Stimulated activated CD8-positive, alpha-beta memory T cell treated with anti-CD3 and anti-CD28 coated beads, Interleukin-15, amount 100 ng/mL, for 24 hours (primary cell): ENCODE data around the gene PDE4D.
"Not testable (repeated sequence)": the region's sequence is repeated elsewhere in the genome, so short reads cannot be mapped to it uniquely, and the experiment has no call there.

Experiments used
- DNase-seq: peaks from one replicate; pipeline ENCODE4 v3.0.0-alpha.2; 2020; ENCODE audit warnings: low read depth

PDE4D gene

DNA sequence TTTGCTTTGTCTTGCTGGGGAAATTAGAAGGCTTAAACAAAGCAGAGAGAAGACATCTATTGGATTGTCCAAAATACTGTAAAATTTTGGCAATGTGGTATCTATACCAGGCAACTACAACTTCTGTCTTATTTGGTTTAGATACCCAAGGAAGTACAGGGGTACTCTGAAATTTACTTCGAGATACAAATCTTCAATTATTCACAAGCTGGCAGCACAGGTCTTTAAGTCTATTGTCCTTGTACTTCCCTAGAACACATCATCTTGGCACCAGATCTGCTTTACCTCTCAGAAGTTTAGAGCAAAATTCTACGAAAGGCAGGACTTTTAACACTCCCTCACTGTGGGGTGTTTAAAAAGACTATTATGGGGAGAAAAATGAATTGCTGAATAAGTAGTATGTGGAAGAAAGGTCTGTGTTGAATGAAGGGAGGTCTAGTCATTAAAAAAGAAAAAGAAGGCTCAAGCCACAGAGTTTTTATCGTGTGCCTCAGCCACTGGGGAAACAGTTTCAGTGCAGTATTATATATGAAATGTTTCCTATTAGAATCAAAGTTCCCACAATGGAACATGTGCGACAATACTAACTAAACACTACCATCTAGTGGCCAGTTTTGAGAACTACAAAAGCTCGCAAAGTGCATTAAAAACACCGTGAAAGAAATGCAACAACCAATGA lies 93.7 kb downstream of the PDE4D start:
- DNase-seq = no peak

DNA sequence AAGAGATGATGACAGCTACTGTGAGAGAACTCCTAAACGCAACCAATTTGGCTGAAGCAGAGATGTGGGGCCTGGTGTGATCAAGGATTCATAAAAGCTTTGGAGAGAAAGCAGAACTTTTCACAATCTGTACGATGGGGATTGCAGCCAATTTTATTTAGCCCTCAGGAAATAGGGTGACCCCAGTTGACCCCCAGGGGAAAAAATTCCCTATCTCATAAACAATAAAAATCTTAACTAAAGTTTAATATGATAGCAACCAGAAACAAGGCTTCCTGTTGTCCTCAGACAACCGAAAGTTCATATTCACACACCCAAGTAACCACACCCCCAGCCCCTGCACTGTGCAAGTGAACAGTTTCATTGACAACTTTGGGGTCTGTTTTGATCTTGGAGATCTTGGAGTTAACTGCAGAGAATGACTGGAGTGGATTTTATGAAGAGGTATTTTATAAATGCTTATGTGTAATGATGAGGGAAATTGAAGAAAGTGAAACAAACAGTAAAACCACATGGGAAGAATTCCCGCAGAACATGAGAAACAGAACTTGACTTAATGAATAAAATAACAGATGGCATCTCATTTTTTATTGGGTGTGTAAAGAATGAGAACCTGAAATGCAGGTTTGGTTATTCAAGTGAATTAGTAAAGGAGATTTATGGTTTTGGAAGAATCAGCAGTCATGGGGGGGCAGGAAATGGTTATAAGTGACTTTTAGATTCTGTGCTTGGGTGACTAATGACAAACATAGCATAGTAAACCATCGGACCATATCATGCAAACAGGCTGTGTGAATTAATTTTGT lies 94.5 kb downstream of the PDE4D start:
- DNase-seq = no peak

DNA sequence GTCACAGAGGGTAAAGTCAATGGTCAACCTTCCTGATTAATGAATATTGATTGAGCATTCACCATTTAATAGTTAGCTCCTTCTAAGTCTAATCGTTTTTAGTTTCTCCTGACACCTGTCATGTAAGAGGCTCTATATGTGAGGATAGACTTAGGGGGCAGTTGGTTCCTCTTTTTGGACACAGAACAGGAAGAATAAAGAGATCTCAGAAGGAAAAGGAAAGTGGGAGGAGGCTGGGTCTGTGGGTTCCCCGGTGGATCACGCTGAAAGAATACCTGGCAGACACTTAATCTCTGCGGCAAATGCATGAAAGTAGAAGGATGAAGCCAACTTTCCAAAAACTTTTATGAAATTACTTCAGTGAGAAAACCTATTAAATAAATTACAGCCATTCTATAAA lies 98.4 kb downstream of the PDE4D start:
- no peak for DNase-seq

DNA sequence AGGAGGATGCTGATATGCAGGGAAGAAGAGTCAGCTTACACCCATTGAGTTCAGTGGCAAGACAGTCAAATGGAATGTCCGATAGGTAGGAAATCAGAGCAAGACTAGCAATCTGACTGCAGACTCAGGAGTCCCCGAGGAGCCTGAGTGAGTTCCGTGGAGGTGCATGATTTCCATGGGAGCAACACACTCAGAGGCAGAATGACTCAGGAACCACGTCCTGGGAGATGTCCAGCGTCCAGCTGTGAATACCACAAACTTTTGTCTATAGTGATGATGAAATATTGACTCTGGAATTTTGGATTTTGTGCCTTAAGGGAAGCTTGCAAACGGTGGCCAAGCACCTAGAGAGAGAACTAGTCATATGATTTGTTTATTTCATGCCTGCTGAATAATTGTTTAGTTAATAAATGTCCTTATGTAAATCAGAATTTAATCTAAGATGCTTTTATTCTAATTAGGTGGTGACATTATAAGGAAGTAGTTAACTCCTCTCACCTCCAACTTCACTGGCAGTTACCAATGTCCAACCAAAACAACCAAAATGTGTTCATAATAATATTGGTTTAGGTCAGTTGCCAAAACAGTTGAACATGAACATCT lies 100.4 kb downstream of the PDE4D start:
- DNase-seq = no peak

DNA sequence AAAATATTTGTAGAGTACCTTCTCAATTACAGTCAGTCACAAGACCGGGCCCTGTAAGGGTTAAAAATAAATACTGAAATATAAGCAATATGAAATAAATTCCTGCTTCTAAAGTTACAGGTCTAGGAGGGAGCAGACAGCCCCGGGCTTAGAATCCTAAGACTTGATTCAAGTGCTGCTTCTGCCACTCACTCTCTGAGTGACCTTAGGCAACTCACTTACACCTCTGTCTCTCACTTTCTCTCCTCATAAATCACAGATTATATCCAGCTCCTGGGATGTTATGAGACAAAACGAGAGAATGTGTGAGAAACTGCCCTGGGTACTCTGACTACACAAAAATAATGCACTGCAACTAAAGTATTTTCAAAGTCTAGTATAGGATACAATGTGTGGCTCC lies 101.9 kb downstream of the PDE4D start:
- no peak for DNase-seq

DNA sequence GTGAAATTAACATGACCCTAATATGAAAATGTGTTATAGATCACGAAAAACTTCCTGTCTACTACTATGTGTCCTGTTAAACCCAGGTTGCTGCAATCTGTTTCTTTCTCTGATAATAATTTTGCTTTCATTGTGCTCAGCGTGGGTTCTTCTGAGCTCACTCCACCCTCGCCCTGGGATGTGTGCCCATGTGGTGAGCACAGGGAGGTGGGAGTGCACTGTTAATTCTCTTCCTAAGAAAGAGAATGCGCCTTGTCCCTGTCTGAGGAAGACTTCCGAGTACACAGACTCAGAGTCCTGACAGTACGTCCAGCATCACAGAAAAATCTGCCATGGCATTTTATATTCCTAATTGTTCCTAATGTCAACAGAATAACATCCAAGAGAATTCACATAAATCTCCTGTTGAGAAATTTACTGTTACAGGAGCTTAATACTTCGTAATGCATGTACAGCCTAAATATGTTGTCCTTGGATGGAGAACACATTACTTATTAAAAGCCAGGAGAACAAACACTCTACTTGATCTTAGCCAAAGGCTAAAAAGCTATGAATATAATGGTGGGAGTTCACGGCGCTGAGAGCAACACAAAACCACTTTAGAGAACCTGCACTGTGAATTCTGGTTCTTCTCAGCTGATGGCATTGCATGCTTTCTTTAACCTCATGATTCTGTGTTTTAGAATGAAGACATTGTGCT lies 102.6 kb downstream of the PDE4D start:
- no peak for DNase-seq

DNA sequence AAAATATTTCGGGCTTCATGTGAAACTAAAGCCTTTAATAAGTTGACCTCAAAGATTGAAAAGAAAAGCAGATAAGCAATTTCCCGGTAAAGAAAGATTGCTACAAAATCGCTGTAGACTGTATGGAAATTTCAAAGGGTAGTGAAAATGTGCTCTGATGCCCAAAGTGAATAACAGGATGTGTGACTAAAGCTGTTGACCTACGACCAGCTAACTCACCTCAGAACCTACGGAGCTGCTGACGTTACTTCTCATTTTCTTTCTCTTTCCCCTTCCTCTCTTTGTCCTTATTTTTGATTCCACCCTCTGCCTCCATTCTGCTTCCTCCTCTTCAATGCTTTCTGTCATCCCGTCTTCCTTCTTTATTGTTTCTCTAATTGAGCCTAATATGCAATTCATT lies 103.2 kb downstream of the PDE4D start:
- no peak for DNase-seq

DNA sequence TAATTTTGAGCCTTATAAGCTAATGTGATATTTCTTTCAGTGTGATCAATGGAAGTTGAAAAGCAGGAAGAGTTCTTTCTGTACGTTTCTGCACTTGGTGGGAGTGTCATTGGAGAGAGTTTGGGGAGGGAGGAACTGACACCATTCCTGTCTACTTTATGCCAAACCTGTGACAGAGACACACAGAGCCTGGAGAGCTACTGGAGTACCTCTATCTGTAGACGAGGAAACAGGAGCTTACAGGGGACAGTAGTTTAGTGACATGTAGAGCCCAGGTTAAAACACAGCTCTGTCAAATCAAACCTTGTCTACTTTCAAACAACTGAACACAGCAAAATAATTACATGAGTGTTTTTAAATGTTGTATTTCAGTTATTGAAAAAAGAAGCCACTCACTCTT lies 103.6 kb downstream of the PDE4D start:
- no peak for DNase-seq

DNA sequence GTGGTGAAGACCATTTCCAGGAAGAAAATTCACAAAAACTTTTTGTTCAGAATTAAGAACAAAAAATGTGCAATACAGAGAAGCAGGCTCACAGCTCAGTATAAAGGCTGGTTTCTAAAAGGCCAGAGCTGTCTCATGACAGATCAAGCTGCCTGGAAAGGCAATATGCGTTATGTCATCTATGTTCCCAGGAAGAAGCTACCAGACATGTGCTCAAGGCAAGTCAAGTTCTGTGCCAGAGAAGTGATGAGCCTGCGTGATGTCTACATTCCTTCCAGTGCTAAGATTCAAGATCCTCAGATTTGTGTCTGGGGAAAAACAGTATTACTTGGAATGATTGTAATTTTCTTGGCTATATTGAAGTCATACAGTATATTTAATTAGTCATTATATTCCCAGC lies 104.3 kb downstream of the PDE4D start:
- DNase-seq = no peak

DNA sequence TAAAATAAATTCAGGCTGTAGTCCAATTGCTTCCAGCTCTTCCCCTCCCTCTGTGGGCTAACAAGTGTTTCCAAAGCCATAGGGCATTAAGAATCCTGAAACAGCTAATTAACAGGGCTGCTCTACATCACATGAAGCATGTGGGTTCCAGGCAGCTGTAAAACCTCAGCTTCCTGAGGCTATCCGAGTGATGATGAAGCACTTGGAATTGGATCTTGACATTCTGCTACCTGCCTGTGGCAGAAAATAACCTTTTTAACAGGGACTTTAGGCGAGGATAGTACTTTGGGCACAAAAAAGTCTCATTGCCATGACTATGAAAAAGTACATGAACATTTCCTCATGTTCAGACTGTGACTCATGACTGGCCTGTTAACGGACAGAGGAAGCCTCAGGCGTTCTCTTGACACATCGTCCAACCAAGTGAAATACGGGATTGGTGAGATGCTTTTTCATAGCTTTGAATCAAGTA lies 107.2 kb downstream of the PDE4D start:
- DNase-seq = no peak

DNA sequence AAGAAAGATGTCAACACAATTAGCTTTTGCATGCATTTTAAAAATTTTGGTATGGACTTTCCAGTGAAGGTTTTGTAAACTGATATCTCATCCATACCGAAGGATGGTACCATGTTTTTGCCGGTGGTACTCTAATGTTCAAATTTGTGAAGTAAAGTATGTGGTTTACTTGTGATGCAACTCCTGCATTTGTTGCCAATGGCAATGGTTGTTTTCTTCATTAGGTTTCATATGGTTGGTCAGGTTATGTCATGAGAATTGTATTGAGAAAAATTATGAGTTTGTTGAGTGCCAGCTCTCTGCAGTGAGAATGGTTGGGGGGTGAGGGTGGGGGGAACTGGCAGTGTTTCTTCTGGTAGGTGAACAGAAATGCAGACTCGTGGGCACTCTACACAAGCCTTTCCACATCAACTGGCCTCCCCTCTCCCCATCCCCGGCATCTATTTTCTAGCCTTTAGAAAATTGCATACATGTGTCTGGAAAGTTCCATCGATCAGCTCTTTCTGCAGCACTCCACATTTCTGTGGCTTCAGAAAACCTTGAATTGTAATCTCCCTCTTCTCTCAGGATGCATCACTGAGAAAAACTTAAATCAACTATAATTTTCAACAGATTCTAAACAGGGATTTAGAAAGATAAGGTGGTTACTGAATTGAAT lies 107.7 kb downstream of the PDE4D start:
- no peak for DNase-seq

DNA sequence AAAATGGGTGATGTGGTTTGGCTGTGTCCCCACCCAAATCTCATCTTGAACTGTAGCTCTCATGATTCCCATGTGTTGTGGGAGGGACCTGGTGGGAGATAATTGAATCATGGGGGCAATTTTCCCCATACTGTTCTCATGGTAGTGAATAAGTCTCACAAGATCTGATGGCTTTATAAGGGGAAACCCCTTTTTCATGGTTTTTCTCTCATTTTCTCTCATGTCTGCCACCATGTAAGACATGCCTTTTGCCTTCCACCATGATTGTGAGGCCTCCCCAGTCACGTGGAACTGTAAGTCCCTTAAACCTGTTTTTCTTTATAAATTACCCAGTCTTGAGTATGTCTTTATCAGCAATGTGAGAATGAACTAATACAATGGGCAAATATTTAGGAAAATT lies 108.8 kb downstream of the PDE4D start:
- DNase-seq = not testable (repeated sequence)

DNA sequence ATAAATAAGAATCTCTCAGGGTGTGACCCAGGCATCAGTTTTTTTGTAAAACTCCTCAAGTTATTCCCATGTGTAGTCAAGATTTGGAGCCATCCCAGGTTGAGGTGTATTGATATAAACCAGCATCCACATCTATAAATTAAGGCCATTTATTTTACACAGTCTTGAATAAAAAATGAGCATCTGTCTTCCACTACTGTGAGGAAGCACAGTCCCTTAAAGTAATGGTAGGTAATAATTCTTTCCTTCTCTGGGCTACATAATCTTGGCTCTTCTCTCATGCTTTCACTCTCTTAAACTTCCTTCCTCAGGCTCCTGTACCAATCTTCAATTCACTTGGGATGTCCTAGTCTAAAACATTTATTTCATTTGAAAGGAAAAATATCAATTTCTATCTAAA lies 110.3 kb downstream of the PDE4D start:
- DNase-seq = no peak

DNA sequence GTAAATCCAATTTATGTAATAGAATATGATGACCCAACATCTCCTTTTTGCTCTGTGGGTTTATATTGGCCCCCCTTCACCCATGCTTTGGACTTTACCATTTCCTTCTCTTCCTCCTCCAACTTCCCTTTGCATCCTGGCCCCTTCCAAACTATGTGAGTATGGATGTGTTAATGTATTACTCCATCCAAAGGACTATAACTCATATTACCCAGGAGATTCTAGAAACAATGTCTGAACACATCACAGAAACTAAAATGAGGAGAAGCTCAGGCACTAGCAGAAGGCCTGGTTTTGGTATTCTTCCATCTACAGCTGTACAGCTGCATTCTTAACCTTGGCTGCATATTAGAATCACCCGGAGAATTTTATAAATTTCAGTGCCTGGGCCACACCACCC lies 110.7 kb downstream of the PDE4D start:
- DNase-seq = no peak

DNA sequence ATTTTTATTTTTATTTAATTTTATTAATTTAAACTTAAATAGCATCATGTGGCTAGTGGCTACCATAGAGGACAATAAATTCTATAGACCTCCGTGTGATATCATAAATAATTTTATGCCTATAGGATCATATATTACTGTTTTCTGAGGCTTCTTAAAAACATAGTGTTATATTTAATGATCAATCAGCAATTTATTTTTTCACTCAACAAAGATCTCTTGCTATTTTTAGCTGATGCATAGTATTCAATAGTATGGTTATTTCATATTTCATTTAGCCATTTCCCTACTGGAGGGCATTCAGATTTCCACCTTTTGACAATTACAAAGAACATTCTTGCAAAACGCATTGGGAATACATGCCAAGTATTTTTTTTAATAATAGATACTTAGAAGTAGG lies 114.1 kb downstream of the PDE4D start:
- DNase-seq = no peak

DNA sequence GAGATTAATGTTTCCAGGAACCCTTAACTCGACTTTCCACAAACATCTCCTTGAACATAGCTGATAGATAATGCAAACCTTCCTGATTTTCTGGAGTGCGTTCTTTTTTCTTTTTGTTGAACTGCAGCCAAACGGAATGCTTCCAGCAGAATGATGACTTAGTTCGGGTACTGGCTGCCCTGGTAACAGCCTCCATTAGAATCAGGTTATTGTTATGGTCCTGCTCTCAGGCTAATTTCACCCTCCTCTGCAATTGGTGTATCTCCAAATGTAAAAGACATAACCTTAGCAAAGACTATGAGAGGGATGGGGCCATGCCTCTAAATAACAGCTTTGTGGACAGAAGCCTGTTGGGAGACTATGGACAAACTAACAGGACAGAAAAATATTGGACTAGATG lies 116.5 kb downstream of the PDE4D start:
- DNase-seq = no peak

DNA sequence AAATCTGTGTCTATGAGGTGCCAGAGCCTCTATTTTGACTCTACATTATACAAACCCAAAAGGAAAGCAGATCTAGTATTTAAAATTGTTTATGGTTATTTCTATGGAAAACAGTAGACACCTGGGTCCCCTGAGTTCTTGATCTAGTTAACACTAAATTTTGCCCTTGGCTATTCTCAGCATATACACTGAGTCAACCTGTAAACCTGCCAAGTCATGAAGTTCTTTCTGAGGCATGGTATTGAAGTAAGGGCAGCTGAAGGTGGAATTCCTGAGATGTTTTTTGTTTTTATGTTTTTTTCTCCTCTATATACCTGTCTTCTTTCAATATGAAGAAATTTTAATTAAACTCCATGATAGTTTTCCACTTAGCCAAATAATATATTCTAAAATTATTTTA lies 120.2 kb downstream of the PDE4D start:
- DNase-seq = no peak

DNA sequence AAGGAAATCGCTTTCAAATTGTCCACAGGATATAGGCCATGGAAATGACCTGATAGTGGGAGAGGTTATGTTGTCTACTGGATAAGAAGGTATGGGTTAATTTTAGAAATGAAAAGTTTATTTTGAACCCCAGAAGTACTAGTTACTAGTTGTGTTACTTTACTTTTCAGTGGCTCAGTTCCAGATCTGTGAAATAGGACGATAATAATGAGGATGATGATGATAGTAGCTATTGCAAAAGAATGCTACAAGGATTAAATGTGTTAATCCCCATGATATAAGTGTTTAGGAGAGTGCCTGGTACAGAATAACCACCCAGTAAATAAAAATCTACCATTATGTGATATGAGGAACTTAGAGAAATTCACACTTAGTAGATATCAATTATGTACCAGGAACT lies 120.8 kb downstream of the PDE4D start:
- no peak for DNase-seq

DNA sequence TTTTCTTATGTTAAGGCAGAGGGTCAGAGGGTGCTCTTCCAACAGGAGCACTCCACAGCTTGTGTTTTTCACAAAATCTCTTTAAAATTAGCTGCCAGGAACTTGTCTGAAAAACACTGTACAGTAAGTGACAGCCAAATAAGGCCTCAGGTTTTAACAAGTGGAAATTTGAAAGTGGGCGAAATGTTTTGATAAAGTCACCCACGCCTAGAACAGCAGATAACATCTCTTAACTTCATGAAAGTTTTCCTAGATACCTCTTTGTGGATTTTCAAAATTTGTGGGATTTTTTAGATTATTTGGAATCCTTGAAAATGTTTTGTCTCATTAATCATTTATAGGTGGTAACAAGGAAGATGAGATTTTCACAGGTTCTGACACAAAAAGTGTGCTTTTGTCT lies 121.3 kb downstream of the PDE4D start:
- no peak for DNase-seq

DNA sequence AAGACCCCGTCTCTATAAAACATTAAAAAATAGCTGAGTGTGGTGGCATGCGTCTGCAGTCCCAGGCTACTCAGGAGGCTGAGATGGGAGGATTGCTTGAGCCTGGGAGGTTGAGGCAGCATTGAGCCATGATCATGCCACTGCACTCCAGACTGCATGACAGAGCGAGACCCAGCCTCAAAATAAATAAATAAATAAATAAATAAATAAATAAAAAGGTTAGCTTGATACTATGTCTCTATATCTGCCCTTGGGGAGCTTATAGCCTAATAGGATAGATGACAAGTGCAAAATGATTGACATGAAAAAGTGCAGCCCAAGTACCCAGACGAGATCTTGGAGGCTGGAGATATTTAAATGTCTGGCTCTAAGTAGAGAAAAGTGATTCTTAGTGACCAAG lies 122.6 kb downstream of the PDE4D start:
- DNase-seq = no peak

DNA sequence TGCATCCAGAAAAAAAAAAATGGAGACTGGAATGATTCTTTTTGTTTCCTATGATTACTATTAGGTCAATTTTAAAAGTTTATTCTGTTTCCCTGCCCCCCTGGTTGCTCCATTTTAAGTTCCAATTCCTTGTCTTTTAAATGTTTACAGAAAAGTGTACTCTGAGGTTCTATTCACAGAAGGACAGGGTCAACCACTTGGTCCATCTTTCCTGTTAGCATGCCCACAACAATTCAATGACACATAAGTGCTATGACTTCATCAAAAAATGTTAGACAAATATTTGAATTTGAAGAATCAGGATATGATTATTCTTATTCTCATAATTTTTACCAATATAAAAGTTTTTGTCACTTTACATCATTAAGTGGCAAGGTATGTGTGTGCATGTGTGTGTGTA lies 123.7 kb downstream of the PDE4D start:
- DNase-seq = no peak

DNA sequence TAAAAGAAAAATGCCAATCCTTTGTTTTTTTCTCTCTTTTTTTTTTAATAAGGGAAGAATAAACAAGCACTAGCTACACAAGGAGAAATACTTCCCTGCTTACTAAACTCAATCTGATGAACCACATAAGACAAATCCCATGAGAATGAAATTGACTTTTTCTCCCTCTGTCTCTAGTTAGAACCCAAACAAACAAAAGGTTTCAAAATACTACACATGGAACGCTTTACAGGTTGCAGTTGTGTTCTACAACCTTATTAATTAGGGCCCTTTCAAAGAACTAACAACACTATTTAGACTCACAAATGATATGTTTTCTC lies 124.5 kb downstream of the PDE4D start:
- no peak for DNase-seq
